ENCODE results near the gene MCF2L2. TPM values are rescaled to one million over a fixed set of nuclear protein-coding genes. Genes with fewer than 3 reads are reported as not detected.

MCF2L2 gene
- total and polyA plus RNA-seq, 2 of the 13 experiments (the other 11 are each of a cell fraction or from before 2014, with no cell fraction given) = not detected

DNA sequence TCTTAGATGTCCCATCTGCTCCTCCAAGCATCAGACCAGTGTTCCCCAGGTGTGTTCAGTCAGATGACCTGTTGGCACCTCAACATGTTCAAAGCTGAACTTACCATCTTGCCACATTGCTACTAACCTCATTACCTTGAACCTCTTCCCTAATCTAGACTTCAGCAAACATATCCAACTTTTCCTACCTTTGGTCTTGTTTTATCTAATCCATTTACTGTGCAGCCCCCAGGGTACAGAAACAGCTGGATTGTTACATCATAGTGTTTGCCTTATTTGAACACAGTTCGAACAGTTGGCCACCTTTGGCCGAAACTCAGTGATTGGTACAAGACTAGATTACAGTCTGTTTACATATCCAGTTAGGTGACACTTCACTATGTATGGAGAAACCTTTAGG is 36.1 kb upstream of the MCF2L2 start (continued):
- TF ChIP-seq EZH2 (conservative IDR thresholded peaks at IDR 0.05; ENCODE audit: low read depth, low read length) = no peak
- no peak for TF ChIP-seq CC2D1A (CRISPR knock-in tag; IDR thresholded peaks at IDR 0.05)
- TF ChIP-seq SSRP1 (CRISPR knock-in tag; IDR thresholded peaks at IDR 0.05) = no peak
- TF ChIP-seq MED1 (CRISPR knock-in tag; IDR thresholded peaks at IDR 0.05) = peak; percentile 88
- no peak; the same call in 1 of the 2 replicates for TF ChIP-seq ZNF121 (CRISPR knock-in tag; IDR thresholded peaks at IDR 0.05)
- TF ChIP-seq HOXD1 (CRISPR knock-in tag; IDR thresholded peaks at IDR 0.05) = peak; percentile 77; the same call in 1 of the 2 replicates
- TF ChIP-seq ZNF670 (CRISPR knock-in tag; IDR thresholded peaks at IDR 0.05; ENCODE audit: borderline replicate concordance) = 0 out of 2 replicates have a peak, but pooled peaks have one; percentile 59
- TF ChIP-seq, protein P1, sequence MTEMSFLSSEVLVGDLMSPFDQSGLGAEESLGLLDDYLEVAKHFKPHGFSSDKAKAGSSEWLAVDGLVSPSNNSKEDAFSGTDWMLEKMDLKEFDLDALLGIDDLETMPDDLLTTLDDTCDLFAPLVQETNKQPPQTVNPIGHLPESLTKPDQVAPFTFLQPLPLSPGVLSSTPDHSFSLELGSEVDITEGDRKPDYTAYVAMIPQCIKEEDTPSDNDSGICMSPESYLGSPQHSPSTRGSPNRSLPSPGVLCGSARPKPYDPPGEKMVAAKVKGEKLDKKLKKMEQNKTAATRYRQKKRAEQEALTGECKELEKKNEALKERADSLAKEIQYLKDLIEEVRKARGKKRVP (CRISPR knock-in tag; IDR thresholded peaks at IDR 0.05) = peak in 1 of 2 experiments; percentile 76; a peak in 1 of 4 replicates
- no peak for TF ChIP-seq ZNF773 (CRISPR knock-in tag; IDR thresholded peaks at IDR 0.05; ENCODE audit: borderline replicate concordance)
- TF ChIP-seq ZNF772 (CRISPR knock-in tag; IDR thresholded peaks at IDR 0.05) = peak; percentile 36; the same call in 1 of the 2 replicates
- TF ChIP-seq SOX13 (IDR thresholded peaks at IDR 0.05) = no peak
- peak in 1 of 2 experiments; percentile 77; a peak in 2 of 4 replicates for TF ChIP-seq SOX13 (CRISPR knock-in tag; conservative IDR thresholded peaks at IDR 0.05 in 1 of 2, IDR thresholded peaks at IDR 0.05 in 1 of 2)
- peak; percentile 40; the same call in 1 of the 2 replicates for TF ChIP-seq JUNB (CRISPR knock-in tag; IDR thresholded peaks at IDR 0.05; ENCODE audit: borderline replicate concordance)
- TF ChIP-seq, protein P2, sequence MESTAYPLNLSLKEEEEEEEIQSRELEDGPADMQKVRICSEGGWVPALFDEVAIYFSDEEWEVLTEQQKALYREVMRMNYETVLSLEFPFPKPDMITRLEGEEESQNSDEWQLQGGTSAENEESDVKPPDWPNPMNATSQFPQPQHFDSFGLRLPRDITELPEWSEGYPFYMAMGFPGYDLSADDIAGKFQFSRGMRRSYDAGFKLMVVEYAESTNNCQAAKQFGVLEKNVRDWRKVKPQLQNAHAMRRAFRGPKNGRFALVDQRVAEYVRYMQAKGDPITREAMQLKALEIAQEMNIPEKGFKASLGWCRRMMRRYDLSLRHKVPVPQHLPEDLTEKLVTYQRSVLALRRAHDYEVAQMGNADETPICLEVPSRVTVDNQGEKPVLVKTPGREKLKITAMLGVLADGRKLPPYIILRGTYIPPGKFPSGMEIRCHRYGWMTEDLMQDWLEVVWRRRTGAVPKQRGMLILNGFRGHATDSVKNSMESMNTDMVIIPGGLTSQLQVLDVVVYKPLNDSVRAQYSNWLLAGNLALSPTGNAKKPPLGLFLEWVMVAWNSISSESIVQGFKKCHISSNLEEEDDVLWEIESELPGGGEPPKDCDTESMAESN (CRISPR knock-in tag; conservative IDR thresholded peaks at IDR 0.05) = 0 out of 2 replicates have a peak, but pooled peaks have one; percentile 40
- TF ChIP-seq, protein P3, sequence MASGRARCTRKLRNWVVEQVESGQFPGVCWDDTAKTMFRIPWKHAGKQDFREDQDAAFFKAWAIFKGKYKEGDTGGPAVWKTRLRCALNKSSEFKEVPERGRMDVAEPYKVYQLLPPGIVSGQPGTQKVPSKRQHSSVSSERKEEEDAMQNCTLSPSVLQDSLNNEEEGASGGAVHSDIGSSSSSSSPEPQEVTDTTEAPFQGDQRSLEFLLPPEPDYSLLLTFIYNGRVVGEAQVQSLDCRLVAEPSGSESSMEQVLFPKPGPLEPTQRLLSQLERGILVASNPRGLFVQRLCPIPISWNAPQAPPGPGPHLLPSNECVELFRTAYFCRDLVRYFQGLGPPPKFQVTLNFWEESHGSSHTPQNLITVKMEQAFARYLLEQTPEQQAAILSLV (CRISPR knock-in tag; IDR thresholded peaks at IDR 0.05; ENCODE audit: borderline replicate concordance) = no peak
- no peak for TF ChIP-seq RARG (CRISPR knock-in tag; IDR thresholded peaks at IDR 0.05; ENCODE audit: low read depth)
- TF ChIP-seq ZFP36L2 (CRISPR knock-in tag; IDR thresholded peaks at IDR 0.05) = no peak
- TF ChIP-seq, protein P4, sequence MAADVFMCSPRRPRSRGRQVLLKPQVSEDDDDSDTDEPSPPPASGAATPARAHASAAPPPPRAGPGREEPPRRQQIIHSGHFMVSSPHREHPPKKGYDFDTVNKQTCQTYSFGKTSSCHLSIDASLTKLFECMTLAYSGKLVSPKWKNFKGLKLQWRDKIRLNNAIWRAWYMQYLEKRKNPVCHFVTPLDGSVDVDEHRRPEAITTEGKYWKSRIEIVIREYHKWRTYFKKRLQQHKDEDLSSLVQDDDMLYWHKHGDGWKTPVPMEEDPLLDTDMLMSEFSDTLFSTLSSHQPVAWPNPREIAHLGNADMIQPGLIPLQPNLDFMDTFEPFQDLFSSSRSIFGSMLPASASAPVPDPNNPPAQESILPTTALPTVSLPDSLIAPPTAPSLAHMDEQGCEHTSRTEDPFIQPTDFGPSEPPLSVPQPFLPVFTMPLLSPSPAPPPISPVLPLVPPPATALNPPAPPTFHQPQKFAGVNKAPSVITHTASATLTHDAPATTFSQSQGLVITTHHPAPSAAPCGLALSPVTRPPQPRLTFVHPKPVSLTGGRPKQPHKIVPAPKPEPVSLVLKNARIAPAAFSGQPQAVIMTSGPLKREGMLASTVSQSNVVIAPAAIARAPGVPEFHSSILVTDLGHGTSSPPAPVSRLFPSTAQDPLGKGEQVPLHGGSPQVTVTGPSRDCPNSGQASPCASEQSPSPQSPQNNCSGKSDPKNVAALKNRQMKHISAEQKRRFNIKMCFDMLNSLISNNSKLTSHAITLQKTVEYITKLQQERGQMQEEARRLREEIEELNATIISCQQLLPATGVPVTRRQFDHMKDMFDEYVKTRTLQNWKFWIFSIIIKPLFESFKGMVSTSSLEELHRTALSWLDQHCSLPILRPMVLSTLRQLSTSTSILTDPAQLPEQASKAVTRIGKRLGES (CRISPR knock-in tag; IDR thresholded peaks at IDR 0.05; ENCODE audit: borderline replicate concordance) = no peak
- TF ChIP-seq GPN1 (CRISPR knock-in tag; IDR thresholded peaks at IDR 0.05; ENCODE audit: borderline replicate concordance) = no peak
- TF ChIP-seq, protein P5, sequence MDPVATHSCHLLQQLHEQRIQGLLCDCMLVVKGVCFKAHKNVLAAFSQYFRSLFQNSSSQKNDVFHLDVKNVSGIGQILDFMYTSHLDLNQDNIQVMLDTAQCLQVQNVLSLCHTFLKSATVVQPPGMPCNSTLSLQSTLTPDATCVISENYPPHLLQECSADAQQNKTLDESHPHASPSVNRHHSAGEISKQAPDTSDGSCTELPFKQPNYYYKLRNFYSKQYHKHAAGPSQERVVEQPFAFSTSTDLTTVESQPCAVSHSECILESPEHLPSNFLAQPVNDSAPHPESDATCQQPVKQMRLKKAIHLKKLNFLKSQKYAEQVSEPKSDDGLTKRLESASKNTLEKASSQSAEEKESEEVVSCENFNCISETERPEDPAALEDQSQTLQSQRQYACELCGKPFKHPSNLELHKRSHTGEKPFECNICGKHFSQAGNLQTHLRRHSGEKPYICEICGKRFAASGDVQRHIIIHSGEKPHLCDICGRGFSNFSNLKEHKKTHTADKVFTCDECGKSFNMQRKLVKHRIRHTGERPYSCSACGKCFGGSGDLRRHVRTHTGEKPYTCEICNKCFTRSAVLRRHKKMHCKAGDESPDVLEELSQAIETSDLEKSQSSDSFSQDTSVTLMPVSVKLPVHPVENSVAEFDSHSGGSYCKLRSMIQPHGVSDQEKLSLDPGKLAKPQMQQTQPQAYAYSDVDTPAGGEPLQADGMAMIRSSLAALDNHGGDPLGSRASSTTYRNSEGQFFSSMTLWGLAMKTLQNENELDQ (CRISPR knock-in tag; IDR thresholded peaks at IDR 0.05; ENCODE audit: borderline replicate concordance) = no peak

All from HepG2 (cell line).